SK-N-SH treated with all-trans-retinoic acid at 6 μM for 48 hours (cell line): ENCODE data around the gene ALX1.

Experiments
- ATAC-seq: fragments of 200-7000 bp; cut with Tn5 transposase; 3 replicates; pipeline ENCODE4 v1.9.1; 2020; ENCODE audit warnings: mild to moderate bottlenecking, moderate library complexity
- ARNTL ChIP-seq: fragments of 450-650 bp; formaldehyde crosslinking; IDR thresholded peaks from 2 replicates; pipeline ENCODE4 v1.5.0; 2020; ENCODE audit warnings: low read depth, mild to moderate bottlenecking, moderate library complexity, borderline replicate concordance
- BACH2 ChIP-seq: fragments of 250-450 bp; sonication (Bioruptor Pico); IDR thresholded peaks from 2 replicates; pipeline ENCODE4 v1.9.0; 2021; ENCODE audit warnings: mild to moderate bottlenecking, borderline replicate concordance
- CSDC2 ChIP-seq: fragments of 250-450 bp; sonication (Bioruptor Pico); IDR thresholded peaks from 2 replicates; pipeline ENCODE4 v1.5.0; 2020; ENCODE audit warnings: mild to moderate bottlenecking, moderate library complexity
- CSRNP3 ChIP-seq: fragments of 250-450 bp; sonication (Bioruptor Pico); IDR thresholded peaks from 2 replicates; pipeline ENCODE4 v1.5.1; 2021; ENCODE audit warnings: mild to moderate bottlenecking, moderate library complexity
- ESRRG ChIP-seq: fragments of 250-450 bp; sonication (Bioruptor Pico); IDR thresholded peaks from 2 replicates; pipeline ENCODE4 v1.6.1; 2021; ENCODE audit warnings: mild to moderate bottlenecking
- GLIS3 ChIP-seq: fragments of 250-450 bp; sonication (Bioruptor Pico); IDR thresholded peaks from 2 replicates; pipeline ENCODE4 v1.5.0; 2020; ENCODE audit warnings: mild to moderate bottlenecking, moderate library complexity
- ISL1 ChIP-seq: fragments of 250-450 bp; sonication (Bioruptor Pico); IDR thresholded peaks from 2 replicates; pipeline ENCODE4 v2.1.2; 2022; ENCODE audit warnings: mild to moderate bottlenecking, moderate library complexity
- OSR1 ChIP-seq: fragments of 250-450 bp; sonication (Bioruptor Pico); IDR thresholded peaks from 2 replicates; pipeline ENCODE4 v1.8.0; 2022; ENCODE audit warnings: moderate library complexity, mild to moderate bottlenecking, inconsistent platforms
- PPARA ChIP-seq: fragments of 250-450 bp; sonication (Bioruptor Pico); IDR thresholded peaks from 2 replicates; pipeline ENCODE4 v1.5.0; 2020; ENCODE audit warnings: mild to moderate bottlenecking, borderline replicate concordance
- RARB ChIP-seq: fragments of 250-450 bp; sonication (Bioruptor Pico); IDR thresholded peaks from 2 replicates; pipeline ENCODE4 v1.8.0; 2021; ENCODE audit warnings: mild to moderate bottlenecking, moderate library complexity
- TCF4 ChIP-seq: fragments of 250-450 bp; sonication (Bioruptor Pico); IDR thresholded peaks from 2 replicates; pipeline ENCODE4 v1.8.0; 2021; ENCODE audit warnings: mild to moderate bottlenecking, moderate library complexity, borderline replicate concordance
- TOX ChIP-seq: fragments of 250-450 bp; sonication (Bioruptor Pico); IDR thresholded peaks from 2 replicates; pipeline ENCODE4 v1.8.0; 2021; ENCODE audit warnings: mild to moderate bottlenecking, moderate library complexity, borderline replicate concordance
- TSHZ2 ChIP-seq: fragments of 250-450 bp; sonication (Bioruptor Pico); IDR thresholded peaks from 2 replicates; pipeline ENCODE4 v1.5.0; 2020; ENCODE audit warnings: mild to moderate bottlenecking, moderate library complexity
- ZC3H10 ChIP-seq: fragments of 250-450 bp; sonication (Bioruptor Pico); IDR thresholded peaks from 2 replicates; pipeline ENCODE4 v1.5.1; 2021; ENCODE audit warnings: mild to moderate bottlenecking, moderate library complexity
- ZFP3 ChIP-seq: fragments of 250-450 bp; sonication (Bioruptor Pico); IDR thresholded peaks from 2 replicates; pipeline ENCODE4 v1.5.0; 2020; ENCODE audit warnings: mild to moderate bottlenecking, moderate library complexity
- ZFP30 ChIP-seq: fragments of 450-650 bp; formaldehyde crosslinking; IDR thresholded peaks from 2 replicates; pipeline ENCODE4 v1.5.0; 2022; ENCODE audit warnings: mild to moderate bottlenecking, moderate library complexity
- ZNF565 ChIP-seq: fragments of 450-650 bp; formaldehyde crosslinking; conservative IDR thresholded peaks from 2 replicates; pipeline ENCODE4 v1.5.0; 2020; ENCODE audit warnings: low read depth, mild to moderate bottlenecking, moderate library complexity
- ZNF70 ChIP-seq: fragments of 450-650 bp; formaldehyde crosslinking; IDR thresholded peaks from 2 replicates; pipeline ENCODE4 v1.5.0; 2020; ENCODE audit warnings: mild to moderate bottlenecking, moderate library complexity
- ZNF8 ChIP-seq: fragments of 450-650 bp; formaldehyde crosslinking; IDR thresholded peaks from 2 replicates; pipeline ENCODE4 v1.5.0; 2020; ENCODE audit warnings: mild to moderate bottlenecking, moderate library complexity
- TF ChIP-seq, protein P1 (sequence below): fragments of 250-450 bp; sonication (Bioruptor Pico); IDR thresholded peaks from 2 replicates; pipeline ENCODE4 v1.5.1; 2020; ENCODE audit warnings: low read depth, mild to moderate bottlenecking, moderate library complexity
- TF ChIP-seq, protein P2 (sequence below): fragments of 250-450 bp; sonication (Bioruptor Pico); IDR thresholded peaks from 2 replicates; pipeline ENCODE4 v1.8.0; 2020; ENCODE audit warnings: mild to moderate bottlenecking, moderate library complexity, borderline replicate concordance
- TF ChIP-seq, protein P3 (sequence below): fragments of 250-450 bp; sonication (Bioruptor Pico); IDR thresholded peaks from 2 replicates; pipeline ENCODE4 v1.8.0; 2021; ENCODE audit warnings: low read depth, mild to moderate bottlenecking, moderate library complexity, borderline replicate concordance

The ALX1 gene

DNA sequence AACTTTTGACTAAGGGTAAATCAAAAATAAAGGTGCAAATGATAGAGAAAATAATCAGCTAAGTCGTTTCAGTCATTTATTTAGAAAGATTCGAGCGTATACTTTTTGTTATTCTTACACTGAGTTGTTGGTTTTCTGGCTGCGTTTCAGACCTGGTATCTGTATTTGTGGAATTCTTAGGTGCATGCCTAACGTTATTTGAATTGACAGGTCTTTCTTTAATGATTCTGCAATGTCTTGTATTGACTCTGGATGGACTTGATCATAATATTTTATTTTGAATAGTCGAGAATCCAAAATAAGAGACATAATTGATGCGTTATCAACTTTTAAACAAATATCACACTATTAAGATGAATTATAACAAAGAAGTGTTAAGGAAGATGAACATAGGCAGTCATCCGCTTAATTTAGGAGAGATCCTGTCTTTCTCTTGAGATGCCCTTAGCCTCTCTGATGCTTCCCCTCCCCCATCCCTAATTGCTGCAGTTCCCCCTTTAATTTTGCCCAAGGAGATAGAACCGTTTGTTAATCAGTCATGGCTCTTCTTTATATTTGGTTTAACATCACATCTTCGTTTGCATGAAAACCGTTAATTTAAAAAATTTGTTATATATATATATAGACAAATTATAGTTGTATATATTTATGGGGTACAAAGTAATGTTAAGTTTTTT is 1.8 kb downstream of the ALX1 start:
- no peak for ATAC-seq
- TF ChIP-seq ZNF8 (CRISPR knock-in tag) (no peak), TSHZ2 (CRISPR knock-in tag) (no peak), ARNTL (CRISPR knock-in tag) (no peak), BACH2 (CRISPR knock-in tag) (no peak), ZC3H10 (no peak), CSDC2 (CRISPR knock-in tag) (no peak), OSR1 (CRISPR knock-in tag) (no peak), TCF4 (CRISPR knock-in tag) (no peak), CSRNP3 (CRISPR knock-in tag) (no peak), PPARA (CRISPR knock-in tag) (no peak), ZFP3 (no peak), ZNF70 (no peak), ZNF565 (CRISPR knock-in tag) (no peak), ZFP30 (CRISPR knock-in tag) (no peak), GLIS3 (CRISPR knock-in tag) (no peak), RARB (CRISPR knock-in tag) (no peak), TOX (CRISPR knock-in tag) (no peak)
- TF ChIP-seq, protein P1, sequence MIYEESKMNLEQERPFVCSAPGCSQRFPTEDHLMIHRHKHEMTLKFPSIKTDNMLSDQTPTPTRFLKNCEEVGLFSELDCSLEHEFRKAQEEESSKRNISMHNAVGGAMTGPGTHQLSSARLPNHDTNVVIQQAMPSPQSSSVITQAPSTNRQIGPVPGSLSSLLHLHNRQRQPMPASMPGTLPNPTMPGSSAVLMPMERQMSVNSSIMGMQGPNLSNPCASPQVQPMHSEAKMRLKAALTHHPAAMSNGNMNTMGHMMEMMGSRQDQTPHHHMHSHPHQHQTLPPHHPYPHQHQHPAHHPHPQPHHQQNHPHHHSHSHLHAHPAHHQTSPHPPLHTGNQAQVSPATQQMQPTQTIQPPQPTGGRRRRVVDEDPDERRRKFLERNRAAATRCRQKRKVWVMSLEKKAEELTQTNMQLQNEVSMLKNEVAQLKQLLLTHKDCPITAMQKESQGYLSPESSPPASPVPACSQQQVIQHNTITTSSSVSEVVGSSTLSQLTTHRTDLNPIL (CRISPR knock-in tag), result no peak
- TF ChIP-seq, protein P2, sequence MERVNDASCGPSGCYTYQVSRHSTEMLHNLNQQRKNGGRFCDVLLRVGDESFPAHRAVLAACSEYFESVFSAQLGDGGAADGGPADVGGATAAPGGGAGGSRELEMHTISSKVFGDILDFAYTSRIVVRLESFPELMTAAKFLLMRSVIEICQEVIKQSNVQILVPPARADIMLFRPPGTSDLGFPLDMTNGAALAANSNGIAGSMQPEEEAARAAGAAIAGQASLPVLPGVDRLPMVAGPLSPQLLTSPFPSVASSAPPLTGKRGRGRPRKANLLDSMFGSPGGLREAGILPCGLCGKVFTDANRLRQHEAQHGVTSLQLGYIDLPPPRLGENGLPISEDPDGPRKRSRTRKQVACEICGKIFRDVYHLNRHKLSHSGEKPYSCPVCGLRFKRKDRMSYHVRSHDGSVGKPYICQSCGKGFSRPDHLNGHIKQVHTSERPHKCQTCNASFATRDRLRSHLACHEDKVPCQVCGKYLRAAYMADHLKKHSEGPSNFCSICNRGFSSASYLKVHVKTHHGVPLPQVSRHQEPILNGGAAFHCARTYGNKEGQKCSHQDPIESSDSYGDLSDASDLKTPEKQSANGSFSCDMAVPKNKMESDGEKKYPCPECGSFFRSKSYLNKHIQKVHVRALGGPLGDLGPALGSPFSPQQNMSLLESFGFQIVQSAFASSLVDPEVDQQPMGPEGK (CRISPR knock-in tag), result no peak
- TF ChIP-seq, protein P3, sequence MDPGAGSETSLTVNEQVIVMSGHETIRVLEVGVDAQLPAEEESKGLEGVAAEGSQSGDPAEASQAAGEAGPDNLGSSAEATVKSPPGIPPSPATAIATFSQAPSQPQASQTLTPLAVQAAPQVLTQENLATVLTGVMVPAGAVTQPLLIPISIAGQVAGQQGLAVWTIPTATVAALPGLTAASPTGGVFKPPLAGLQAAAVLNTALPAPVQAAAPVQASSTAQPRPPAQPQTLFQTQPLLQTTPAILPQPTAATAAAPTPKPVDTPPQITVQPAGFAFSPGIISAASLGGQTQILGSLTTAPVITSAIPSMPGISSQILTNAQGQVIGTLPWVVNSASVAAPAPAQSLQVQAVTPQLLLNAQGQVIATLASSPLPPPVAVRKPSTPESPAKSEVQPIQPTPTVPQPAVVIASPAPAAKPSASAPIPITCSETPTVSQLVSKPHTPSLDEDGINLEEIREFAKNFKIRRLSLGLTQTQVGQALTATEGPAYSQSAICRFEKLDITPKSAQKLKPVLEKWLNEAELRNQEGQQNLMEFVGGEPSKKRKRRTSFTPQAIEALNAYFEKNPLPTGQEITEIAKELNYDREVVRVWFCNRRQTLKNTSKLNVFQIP (CRISPR knock-in tag), result no peak

DNA sequence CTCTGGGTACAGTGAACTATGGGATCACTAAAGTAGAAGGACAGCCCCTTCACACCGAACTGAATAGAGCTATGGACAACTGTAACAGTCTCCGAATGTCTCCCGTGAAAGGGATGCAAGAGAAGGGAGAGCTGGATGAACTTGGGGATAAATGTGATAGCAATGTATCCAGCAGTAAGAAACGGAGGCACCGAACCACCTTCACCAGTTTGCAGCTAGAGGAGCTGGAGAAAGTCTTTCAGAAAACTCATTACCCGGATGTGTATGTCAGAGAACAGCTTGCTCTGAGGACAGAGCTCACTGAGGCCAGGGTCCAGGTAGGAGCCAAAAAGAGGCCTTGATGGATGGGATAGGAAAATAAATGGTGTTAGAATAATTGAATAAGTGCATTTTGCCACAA is 3.5 kb downstream of the ALX1 start:
- TF ChIP-seq ESRRG (CRISPR knock-in tag) (no peak), GLIS3 (CRISPR knock-in tag) (no peak), CSDC2 (CRISPR knock-in tag) (no peak), ZFP30 (CRISPR knock-in tag) (no peak), ZNF565 (CRISPR knock-in tag) (no peak)
- no peak for ATAC-seq

DNA sequence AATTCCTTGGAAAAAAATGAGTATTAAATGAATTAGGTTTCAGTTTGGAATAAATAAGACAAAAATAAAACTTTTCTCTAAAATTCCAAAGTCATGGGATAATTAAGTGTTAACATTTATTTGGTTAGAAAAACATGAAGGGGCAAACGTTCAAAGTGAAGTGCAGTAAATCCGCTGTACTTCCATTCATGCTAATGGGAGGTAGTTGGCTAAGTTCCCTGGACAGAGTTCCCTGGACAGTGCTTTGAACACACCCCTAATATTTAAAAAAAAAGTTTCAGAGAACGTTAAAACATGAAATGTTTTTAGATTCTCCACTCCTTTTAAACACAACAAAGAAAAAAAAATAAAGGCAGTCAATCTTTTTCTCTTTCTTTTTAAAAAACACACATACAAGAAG is 16.3 kb downstream of the ALX1 start:
- ATAC-seq, result no peak
- TF ChIP-seq ISL1, result no peak
- no peak for TF ChIP-seq BACH2 (CRISPR knock-in tag)
- no peak for TF ChIP-seq GLIS3 (CRISPR knock-in tag)
